GM19099 (cell line): ENCODE data around the gene MCAM.

Source experiments
- POLR2A ChIP-seq: IDR thresholded peaks from 3 replicates; pipeline ENCODE4 v1.6.1; 2011; ENCODE audit warnings: low read depth; ENCODE audit not compliant: insufficient read length; ENCODE audit errors: extremely low read depth

MCAM gene

DNA sequence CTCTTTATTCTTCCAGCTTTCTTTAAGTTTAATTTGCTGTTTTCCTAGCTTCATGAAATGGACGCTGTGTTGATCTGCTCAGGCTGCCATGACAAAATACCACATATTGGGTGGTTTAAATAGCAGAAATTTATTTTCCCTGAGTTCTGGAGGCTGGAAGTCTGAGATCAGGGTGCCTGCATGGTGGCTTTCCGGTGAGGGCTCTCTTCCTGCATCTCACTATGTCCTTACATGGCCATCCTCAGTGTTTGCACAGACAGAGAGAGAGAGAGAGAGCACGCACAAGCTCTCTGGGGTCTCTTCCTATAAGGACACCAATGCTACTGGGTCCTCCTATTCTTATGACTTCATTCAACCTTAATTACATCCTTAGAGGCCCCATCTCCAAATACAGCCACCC lies 28.7 kb downstream of the MCAM start:
- no peak for TF ChIP-seq POLR2A

DNA sequence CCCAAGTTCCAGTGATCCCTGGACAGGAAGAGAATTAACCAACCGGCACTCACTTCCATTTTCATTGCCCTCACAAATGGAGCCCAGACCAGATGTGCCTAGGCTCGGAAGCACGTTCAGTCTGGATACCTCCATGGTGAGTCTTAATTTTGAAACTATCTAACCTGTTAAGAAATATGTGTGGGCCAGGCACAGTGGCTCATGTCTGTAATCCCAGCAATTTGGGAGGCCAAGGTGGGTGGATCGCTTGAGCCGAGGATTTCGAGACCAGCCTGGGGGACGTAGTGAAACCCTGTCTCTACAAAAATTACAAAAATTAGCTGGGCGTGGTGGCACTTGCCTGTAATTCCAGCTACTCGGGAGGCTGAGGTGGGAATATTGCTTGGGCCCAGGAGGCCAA lies 31.5 kb downstream of the MCAM start:
- no peak for TF ChIP-seq POLR2A

DNA sequence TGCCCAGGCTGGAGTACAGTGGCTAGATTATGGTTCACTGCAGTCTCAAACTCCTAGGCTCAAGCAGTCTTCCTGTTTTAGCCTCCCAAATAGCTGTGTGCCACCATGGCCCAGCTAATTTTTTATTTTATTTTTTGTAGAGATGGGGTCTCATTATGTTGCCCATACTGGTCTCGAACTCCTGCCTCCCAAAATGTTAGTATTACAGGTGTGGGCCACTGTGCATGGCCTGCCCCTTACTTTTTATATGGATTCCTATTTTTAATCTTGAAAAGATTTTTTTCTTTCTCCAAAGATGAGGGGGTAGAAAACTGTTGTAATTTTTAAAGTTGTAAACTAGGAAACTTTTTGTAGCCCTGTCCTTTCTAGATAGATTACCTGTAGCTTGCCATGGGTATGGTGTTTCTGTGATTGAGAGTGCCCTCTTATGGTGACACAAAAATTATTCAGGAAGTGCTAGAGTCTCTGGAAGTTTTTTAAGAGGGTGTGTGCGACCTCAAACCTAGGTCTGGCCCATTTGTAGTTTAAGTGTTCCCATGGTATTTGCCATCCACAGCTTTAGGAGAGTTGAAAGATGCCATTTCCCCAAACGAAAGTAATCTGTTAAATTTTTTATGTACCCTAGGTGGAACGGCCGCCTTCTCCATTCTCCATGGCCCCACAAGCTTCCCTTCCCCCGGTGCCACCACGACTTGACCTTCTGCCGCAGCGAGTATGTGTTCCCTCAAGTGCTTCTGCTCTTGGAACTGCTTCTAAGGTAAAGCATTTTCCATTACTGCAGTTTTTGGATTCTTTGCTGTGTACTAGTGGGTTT lies 32.4 kb downstream of the MCAM start:
- TF ChIP-seq POLR2A, result no peak

DNA sequence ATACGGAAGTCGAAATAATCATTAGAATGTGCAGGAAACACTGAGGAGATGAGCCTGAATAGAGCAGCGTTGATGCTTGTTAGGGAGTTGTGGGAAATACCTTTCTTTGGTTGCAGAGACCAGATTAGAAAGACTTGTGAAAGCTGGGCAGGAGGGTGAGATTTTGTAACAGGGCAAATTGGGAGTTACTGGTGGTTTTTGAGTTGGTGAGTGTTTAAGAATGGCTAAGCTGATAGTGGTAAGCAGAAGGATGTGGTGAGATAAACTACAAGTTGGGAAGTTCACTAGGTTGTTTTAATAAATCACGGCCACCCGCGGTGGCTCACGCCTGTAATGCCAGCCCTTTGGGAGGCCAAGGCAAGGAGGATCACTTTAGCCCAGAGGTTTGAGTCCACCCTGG lies 34.4 kb downstream of the MCAM start:
- TF ChIP-seq POLR2A, result no peak

DNA sequence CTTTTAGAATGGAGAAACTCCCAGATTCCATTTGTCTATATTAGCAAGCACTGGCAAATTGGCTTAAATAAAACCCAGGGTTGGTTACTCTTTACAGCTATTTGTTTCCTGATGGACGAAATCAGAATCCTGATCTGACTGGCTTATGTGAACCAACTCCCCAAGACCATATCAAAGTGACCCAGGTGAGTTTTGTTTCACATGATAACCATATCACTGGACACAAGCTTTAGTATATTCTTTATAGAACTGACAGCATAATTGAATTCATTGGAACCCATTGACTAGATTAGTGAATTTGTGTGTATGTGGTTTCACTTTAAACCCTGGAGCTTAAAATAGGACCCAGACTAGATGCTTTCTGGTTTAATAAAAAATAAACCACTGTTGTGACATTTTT lies 39.3 kb downstream of the MCAM start:
- TF ChIP-seq POLR2A, result no peak

DNA sequence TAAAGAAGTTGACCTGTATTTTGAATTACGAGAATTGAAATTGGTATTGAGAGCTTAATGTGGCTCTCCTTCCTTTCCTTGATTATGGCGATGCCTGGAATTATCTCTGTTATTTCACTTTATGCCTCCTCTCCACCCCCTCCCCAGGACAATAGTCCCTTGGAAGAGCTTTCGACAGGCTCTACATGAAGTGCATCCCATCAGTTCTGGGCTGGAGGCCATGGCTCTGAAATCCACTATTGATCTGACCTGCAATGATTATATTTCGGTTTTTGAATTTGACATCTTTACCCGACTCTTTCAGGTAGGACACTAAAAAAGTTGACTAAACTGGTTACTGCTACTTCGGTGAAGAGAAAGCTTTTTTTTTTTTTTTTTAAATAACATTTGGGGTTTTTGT lies 43.2 kb downstream of the MCAM start:
- no peak for TF ChIP-seq POLR2A

DNA sequence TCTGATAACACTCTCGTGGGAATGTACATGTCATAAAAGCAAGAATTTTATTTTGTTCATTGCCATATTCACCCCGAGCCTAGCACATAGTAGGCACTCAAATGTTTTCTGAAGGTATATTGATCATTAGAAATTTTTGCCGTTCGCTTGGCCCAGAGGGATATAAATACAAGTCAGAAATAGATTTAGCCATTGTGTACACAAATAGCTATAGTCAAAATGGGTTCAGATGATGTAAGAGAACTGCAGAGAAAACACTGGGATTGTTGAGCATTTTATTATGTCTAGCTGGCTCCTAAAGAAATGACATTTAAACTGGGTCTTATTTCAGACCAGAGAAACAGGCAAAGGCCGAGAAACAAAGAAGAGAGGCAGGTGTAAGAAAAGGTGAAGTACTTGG lies 49.3 kb downstream of the MCAM start:
- no peak for TF ChIP-seq POLR2A

DNA sequence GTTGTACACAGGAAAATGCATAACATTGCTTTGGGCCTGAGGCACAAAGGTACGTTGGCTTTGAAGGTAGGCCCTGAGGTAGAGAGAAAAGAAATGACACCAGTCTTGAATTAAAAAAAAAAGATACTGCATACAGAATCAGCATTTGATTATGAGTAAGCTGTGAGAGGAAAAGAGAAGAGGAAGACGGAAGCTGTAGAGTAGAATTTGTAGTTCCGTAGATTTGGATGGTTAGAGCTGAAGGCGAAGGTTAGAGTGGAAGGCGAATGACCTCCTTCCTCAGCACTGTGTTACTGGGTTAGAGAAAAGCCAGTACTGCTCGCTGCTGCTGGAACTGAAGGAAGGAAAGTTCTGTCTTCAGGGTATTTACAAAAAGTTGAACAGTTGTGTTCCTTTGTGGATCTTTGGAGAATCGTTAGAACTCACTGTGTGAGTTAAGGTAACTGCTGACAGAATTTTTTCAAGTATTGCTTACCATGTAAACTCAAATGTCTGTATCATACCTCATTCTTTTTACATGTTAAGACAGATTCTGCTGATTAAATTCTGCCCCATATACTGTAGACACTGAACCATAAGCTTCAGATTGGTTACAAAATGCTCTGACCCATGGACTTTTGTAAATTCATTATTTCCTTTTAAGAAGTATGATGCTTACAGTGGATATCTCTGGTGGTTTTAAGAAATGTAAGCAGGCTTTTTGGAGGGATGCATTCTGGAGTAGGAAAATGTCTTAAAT lies 50.2 kb downstream of the MCAM start:
- TF ChIP-seq POLR2A, result no peak

DNA sequence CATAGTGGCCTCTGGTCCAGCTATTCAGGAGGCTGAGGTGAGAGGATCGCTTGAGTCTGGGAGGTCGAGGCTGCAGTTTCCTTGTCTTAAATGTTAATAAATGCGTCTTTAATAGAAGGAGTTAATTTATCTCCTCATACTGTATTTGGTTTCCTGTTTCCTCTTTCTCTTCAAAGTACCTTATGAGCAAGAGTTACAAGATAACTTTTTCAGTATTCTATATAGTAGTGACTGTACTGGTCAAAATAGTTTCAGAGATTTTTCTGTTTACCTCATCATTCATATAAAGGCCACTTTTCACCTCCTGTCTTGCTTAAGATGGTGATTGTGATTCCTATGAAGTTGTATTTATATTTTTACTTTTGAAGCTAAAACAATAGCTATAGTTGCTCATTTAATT lies 50.9 kb downstream of the MCAM start:
- TF ChIP-seq POLR2A, result no peak

DNA sequence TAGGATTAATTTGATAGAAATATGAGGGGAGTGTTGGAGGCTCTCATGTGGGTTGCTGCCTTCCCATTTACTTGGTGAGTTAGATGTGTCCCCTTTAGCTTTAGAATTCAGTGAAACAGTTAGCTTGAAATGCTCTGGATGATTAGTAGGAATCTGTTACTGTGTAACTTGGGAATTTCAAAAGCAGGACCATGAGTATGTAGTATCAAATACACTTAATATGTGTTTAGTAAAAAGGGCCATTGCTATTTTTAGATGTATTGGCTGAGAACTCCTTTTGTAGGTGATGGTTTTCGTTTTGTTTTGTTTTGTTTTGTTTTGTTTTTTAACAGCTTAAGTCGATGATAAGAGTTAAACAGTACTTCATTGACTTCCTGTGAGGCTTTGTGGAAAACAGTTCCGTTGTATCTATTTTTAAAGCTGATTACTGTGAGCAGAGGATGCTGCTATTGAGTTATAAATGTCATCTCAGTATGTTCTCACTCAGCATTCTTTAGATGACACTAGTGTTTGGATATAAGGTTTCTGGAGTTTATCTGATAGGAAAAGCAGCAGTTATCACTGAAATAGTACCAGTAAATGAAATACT lies 53.5 kb downstream of the MCAM start:
- no peak for TF ChIP-seq POLR2A

DNA sequence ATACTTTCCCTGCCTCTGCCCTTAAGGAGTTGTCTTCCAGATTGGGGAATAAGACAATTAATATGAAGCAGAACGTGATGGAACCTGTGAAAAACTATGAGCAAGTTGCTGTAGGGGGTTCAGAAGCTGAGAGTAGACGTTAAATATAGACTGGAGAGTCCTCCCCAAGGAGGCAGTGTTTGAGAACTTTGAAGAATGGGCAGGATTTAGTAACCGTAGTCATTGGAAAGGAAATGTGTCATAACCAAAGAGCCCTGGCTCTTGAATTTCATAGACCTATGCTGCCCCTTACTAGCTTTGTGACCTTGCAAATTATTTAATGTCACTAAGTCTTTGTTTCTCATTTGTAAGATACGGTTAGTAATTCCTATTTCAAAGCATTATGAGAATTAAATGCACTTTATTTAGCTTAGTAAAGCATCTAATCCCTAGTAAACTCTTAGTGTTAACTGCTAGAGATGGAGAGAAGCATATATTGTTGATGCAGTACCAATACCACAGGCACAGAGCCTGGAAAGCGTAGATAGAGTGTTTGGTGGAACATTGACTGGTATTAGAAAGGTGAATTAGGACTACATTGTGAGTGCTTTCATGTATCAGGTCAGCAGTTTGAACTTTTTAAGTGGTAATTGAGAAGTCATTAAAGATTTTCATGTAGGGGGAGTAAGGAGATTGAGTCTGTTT lies 54.1 kb downstream of the MCAM start:
- TF ChIP-seq POLR2A, result no peak

DNA sequence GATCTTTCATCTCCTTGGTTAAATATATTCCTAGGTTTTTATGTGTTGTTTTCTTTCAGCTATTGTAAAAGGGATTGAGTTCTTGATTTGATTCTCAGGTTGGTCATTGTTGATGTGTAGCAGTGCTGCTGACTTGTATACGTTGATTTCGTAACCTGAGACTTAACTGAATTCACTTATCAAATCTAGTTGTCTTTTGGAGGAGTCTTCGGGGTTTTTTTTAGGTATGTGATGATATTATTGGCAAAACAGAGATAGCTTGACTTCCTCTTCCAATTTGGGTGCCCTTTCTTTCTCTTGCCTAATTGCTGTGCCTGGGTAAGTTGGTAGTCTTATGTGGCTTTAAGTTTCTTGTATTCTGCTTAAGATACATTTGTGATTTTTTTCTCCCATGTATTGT lies 57.9 kb downstream of the MCAM start:
- TF ChIP-seq POLR2A, result no peak
